Lower lobe of right lung (tissue), 2 donors: ENCODE results near the gene ACP4. TPM values are rescaled to one million over a fixed set of nuclear protein-coding genes. Genes with fewer than 3 reads are reported as not detected.
"Not testable (repeated sequence)": the region's sequence is repeated elsewhere in the genome, so short reads cannot be mapped to it uniquely, and the experiment has no call there.

Experiments used
- ATAC-seq, 2 donors: fragments of 200-7000 bp; cut with Tn5 transposase; one replicate each; pipeline ENCODE4 v1.9.1; 2020 to 2022; ENCODE audit warnings: mild to moderate bottlenecking in 2 of 2, moderate library complexity in 2 of 2
- DNase-seq: peaks from one replicate; pipeline ENCODE4 v3.0.0-alpha.2; 2020
- H3K27ac ChIP-seq: fragments of 200-600 bp; one replicate; pipeline ENCODE4 v1.8.0; 2022
- H3K27me3 ChIP-seq: fragments of 200-600 bp; one replicate; pipeline ENCODE4 v1.8.0; 2022; ENCODE audit warnings: low read depth
- H3K36me3 ChIP-seq: fragments of 200-600 bp; one replicate; pipeline ENCODE4 v1.8.0; 2022; ENCODE audit warnings: mild to moderate bottlenecking
- H3K4me1 ChIP-seq: fragments of 200-600 bp; one replicate; pipeline ENCODE4 v1.8.0; 2022
- H3K4me3 ChIP-seq: fragments of 200-600 bp; one replicate; pipeline ENCODE4 v1.8.0; 2022; ENCODE audit warnings: mild to moderate bottlenecking
- H3K9me3 ChIP-seq: fragments of 200-600 bp; one replicate; pipeline ENCODE4 v1.8.0; 2022
- CTCF ChIP-seq: fragments of 200-600 bp; IDR thresholded peaks from one replicate; pipeline ENCODE4 v1.8.0; 2022; ENCODE audit warnings: antibody characterized with exemption, mild to moderate bottlenecking
- intact Hi-C: fragments of 100-400 bp; cut with DNase I; formaldehyde crosslinking; loops from one replicate; pipeline ENCODE4 v1.11.0; 2022
- total RNA-seq: library from RNA; stranded (reverse); fragmentation: NEBNext Ultra II Directional; extraction: Animal tissue kit (Norgen Biotek cat#: 25700); gene quantifications from one replicate; pipeline ENCODE4 v1.2.1, GENCODE V29; 2021
- donor health status: DM: no; HTN: yes; CAD: no; lungs with severe emphysema.

The ACP4 gene
- total RNA-seq, 1 donor from 2014 or later, result not detected

DNA sequence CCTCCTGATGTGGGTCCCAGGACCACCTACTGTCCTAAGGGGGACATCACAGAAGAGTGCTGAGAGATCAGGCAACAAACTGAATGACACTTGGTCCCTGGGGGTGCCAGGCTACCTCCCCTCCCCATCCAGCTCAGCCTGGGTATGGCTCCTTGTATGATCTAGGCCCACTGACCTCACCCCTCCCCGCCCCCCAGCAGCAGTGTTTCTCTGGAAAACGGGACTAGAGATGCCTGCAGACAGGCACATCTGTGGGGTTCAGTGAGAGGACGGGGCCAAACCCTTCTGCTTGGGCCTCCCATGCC, 9.3 kb downstream of the ACP4 start:
- Histone ChIP-seq H3K27ac (no peak overlapping the region), H3K36me3 (peaks cover 50% of the 10 kb centered on the region), H3K27me3 (no peaks in the 10 kb centered on the region), H3K4me3 (no peak overlapping the region), H3K9me3 (no peaks in the 10 kb centered on the region), H3K4me1 (peaks cover 17% of the 10 kb centered on the region)
- ATAC-seq (no peak), DNase-seq (no peak)
- intact Hi-C loops, result no loop called here
- no peak for TF ChIP-seq CTCF

DNA sequence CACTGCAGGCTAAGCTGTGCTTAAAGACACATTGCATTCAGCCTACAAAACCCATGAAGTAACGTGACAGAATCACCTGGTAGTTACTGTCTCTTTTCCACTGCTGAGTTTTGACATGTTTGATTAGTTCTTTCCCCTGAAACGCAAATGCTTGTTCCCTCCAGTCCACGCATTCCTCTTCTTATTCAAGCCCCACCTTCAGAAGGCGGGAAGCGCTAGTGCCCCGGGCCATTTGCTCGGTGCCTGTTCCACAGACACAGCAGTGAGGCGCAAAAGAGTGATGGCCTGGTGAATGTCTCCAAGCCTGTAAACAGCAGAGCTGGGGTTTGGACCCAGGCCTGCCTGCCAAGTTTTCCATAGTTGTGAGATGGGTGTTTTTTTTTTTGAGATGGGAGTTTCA, 10.9 kb downstream of the ACP4 start:
- H3K27ac ChIP-seq, result no peak overlapping the region
- DNase-seq, result no peak
- no peak for ATAC-seq
- peaks cover 50% of the 10 kb centered on the region for H3K36me3 ChIP-seq
- no peaks in the 10 kb centered on the region for H3K27me3 ChIP-seq
- no peaks in the 10 kb centered on the region for H3K9me3 ChIP-seq
- H3K4me3 ChIP-seq, result no peak overlapping the region
- peaks cover 17% of the 10 kb centered on the region for H3K4me1 ChIP-seq
- TF ChIP-seq CTCF, result no peak
- intact Hi-C loops, result no loop called here

DNA sequence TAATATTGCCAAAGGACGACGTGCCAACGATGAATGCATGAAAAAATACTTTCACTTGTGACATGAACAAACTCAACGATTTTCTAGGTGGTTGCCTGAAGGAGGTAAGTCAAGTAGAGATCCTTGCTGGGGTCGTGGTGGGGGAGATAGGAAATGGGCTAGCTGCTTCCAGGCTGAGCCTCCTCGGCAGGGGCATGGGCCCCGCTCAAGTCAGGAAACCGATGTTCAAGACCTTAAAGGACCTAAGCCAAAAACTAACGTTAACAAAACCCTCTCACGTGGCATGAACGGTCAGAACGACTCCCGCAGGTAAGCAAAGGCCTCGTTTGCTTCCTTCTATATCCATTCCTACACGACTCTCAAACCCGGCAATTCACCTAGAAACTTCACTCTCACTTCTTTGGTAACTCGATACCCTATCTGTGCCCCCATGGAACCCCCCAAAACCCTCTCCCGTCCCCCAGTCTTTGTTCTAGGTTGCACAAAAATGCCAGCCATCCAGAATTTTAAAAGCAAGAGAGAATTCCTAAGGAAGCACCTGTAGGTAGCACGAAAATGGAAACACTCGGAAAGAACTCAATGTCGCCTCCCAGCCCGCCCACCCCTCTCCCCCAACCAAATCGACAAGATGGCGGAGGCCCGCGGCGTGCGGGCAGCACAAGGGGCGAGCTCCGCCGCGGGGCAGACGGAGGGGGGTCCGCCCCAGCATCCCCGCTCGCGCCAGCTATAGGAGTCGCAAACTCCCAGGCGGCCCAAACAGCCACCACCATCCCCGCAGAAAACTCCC, 13.6 kb downstream of the ACP4 start:
- H3K4me1 ChIP-seq, result peaks cover 17% of the 10 kb centered on the region
- intact Hi-C loops, result no loop called here
- DNase-seq, result no peak
- H3K27ac ChIP-seq, result peak overlapping the region; percentile 97
- no peaks in the 10 kb centered on the region for H3K27me3 ChIP-seq
- H3K9me3 ChIP-seq, result no peaks in the 10 kb centered on the region
- TF ChIP-seq CTCF, result no peak
- peak in 1 of 2 donors; percentile 18 for ATAC-seq
- H3K4me3 ChIP-seq, result peak overlapping the region; percentile 97
- H3K36me3 ChIP-seq, result peaks cover 27% of the 10 kb centered on the region

- intact Hi-C loops, result no loop called here
- peak; percentile 99 for ATAC-seq
- Histone ChIP-seq H3K27me3 (no peaks in the 10 kb centered on the region), H3K4me1 (peaks cover 17% of the 10 kb centered on the region), H3K36me3 (peaks cover 19% of the 10 kb centered on the region), H3K4me3 (peak overlapping the region; percentile 97), H3K9me3 (no peaks in the 10 kb centered on the region), H3K27ac (peak overlapping the region; percentile 97)
- peak; percentile 99 for DNase-seq
- TF ChIP-seq CTCF, result no peak
These were observed 14.4 kb downstream of the ACP4 start for GRCh38 chr19:50804420-50805272.

DNA sequence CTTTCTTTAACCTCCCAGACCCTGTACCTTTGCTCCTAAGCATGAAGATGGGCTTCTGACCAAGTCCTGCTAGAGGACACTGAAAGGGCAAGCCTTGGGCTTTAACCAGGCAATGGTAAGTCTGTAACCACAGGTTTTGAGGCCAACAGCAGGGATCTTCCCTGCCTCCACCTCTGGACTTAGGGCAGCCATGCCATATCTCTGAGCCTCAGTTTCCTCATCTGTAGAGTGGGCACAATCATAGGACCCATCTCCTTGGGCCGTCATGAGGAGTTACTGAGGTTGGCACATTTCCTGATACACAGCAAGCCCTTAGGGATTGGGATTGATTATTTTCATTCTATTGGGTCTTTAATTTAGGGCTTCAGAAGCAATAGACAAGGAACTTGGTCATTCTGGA, 18.6 kb downstream of the ACP4 start:
- Histone ChIP-seq H3K27ac (no peak overlapping the region), H3K4me1 (peaks cover under 1% of the 10 kb centered on the region), H3K36me3 (no peaks in the 10 kb centered on the region), H3K4me3 (no peak overlapping the region), H3K9me3 (no peaks in the 10 kb centered on the region), H3K27me3 (no peaks in the 10 kb centered on the region)
- DNase-seq (no peak), ATAC-seq (no peak)
- intact Hi-C loops, result no loop called here
- no peak for TF ChIP-seq CTCF

GRCh38 chr19:50811622-50812238, 21.5 kb downstream of the ACP4 start:
- H3K4me1 ChIP-seq, DNase-seq, H3K27ac ChIP-seq, H3K9me3 ChIP-seq, H3K4me3 ChIP-seq, intact Hi-C loops, H3K36me3 ChIP-seq, H3K27me3 ChIP-seq, ATAC-seq: not testable (repeated sequence)
